ENCODE data around the gene MAGEA3.

DNA sequence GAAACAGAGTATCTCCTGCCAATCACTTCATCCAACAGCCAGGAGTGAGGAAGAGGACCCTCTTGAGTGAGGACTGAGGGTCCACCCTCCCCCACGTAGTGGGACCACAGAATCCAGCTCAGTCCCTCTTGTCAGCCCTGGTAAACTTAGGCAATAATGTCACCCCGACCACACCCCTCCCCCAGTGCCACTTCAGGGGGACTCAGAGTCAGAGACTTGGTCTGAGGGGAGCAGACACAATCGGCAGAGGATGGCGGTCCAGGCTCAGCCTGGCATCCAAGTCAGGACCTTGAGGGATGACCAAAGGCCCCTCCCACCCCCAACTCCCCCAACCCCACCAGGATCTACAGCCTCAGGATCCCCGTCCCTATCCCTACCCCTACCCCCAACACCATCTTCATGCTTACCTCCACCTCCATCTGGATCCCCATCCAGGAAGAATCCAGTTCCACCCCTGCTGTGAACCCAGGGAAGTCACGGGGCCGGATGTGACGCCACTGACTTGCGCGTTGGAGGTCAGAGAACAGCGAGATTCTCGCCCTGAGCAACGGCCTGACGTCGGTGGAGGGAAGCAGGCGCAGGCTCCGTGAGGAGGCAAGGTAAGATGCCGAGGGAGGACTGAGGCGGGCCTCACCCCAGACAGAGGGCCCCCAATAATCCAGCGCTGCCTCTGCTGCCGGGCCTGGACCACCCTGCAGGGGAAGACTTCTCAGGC is 34.8 kb downstream of the MAGEA3 start, which contains the start of the genes CSAG1 and MAGEA12:
- TF ChIP-seq CTCF (IDR thresholded peaks at IDR 0.05; ENCODE audit: insufficient read depth, low read depth, low read length) (no peak), EZH2 (IDR thresholded peaks at IDR 0.05; ENCODE audit: insufficient read depth, low read length) (no peak)
